K562 (cell line): Measurements from ENCODE around the gene ELOVL1. TPM values are rescaled to one million over a fixed set of nuclear protein-coding genes. Genes with fewer than 3 reads are reported as not detected.

Source experiments
- BACH1 ChIP-seq: fragments of 200-800 bp; sonication (Bioruptor generic); IDR thresholded peaks from 2 replicates; pipeline ENCODE4 v1.6.1; 2016; ENCODE audit warnings: missing genetic modification characterization, missing compliant biosample characterization
- BRD4 ChIP-seq: fragments of 200-600 bp; sonication (generic); IDR thresholded peaks from 2 replicates; pipeline ENCODE4 v1.6.1; 2017; ENCODE audit warnings: inconsistent platforms
- CHD4 ChIP-seq: fragments of 200-600 bp; sonication (generic); IDR thresholded peaks from 3 replicates; pipeline ENCODE4 v1.6.1; 2012; ENCODE audit warnings: low read depth, mild to moderate bottlenecking, mixed read lengths, low read length, inconsistent platforms; ENCODE audit not compliant: insufficient read depth, insufficient replicate concordance, poor library complexity, severe bottlenecking
- FOXA1 ChIP-seq: fragments of 450-650 bp; IDR thresholded peaks from 2 replicates; pipeline ENCODE4 v1.6.1; 2016; ENCODE audit warnings: mild to moderate bottlenecking, borderline replicate concordance
- FOXP1 ChIP-seq: sonication (generic); formaldehyde crosslinking; IDR thresholded peaks from 2 replicates; pipeline ENCODE4 v1.8.0; 2022; ENCODE audit warnings: mild to moderate bottlenecking, missing genetic modification reagents
- GATA2 ChIP-seq: sonication (generic); formaldehyde crosslinking; IDR thresholded peaks from 2 replicates; pipeline ENCODE4 v1.4.0; 2020; ENCODE audit warnings: mild to moderate bottlenecking, missing genetic modification reagents
- HDAC6 ChIP-seq: IDR thresholded peaks from 2 replicates; pipeline ENCODE4 v1.6.1; 2012; ENCODE audit warnings: low read depth, mild to moderate bottlenecking, control low read depth, inconsistent platforms, low read length, moderate library complexity
- HDGF ChIP-seq: fragments of 450-650 bp; IDR thresholded peaks from 2 replicates; pipeline ENCODE4 v1.6.1; 2016
- HEY1 ChIP-seq: fragments of 250-450 bp; sonication (Bioruptor Pico); IDR thresholded peaks from 2 replicates; pipeline ENCODE4 v1.5.0; 2020; ENCODE audit warnings: mild to moderate bottlenecking, moderate library complexity, borderline replicate concordance
- HLTF ChIP-seq: fragments of 450-650 bp; IDR thresholded peaks from 2 replicates; pipeline ENCODE4 v1.6.1; 2016
- MCM3 ChIP-seq: fragments of 450-650 bp; IDR thresholded peaks from 2 replicates; pipeline ENCODE4 v1.6.1; 2016
- MCM5 ChIP-seq: fragments of 450-650 bp; IDR thresholded peaks from 2 replicates; pipeline ENCODE4 v1.6.1; 2016; ENCODE audit warnings: low read depth
- MED1 ChIP-seq: sonication (generic); formaldehyde crosslinking; IDR thresholded peaks from 2 replicates; pipeline ENCODE4 v1.8.1; 2023; ENCODE audit warnings: missing genetic modification reagents, borderline replicate concordance
- NCOA1 ChIP-seq: fragments of 450-650 bp; IDR thresholded peaks from 2 replicates; pipeline ENCODE4 v1.6.1; 2016; ENCODE audit warnings: low read depth
- NFIX ChIP-seq: fragments of 250-450 bp; sonication (Bioruptor Pico); IDR thresholded peaks from 2 replicates; pipeline ENCODE4 v1.4.0; 2020; ENCODE audit warnings: low read depth, mild to moderate bottlenecking, moderate library complexity
- RBM15 ChIP-seq: fragments of 200-400 bp; formaldehyde crosslinking; IDR thresholded peaks from 2 replicates; pipeline ENCODE4 v1.6.1; 2018; ENCODE audit warnings: mild to moderate bottlenecking, low read length, moderate library complexity; ENCODE audit not compliant: insufficient read depth
- RFX7 ChIP-seq: fragments of 250-450 bp; sonication (Bioruptor Pico); IDR thresholded peaks from 2 replicates; pipeline ENCODE4 v1.5.1; 2021; ENCODE audit warnings: mild to moderate bottlenecking
- RUNX1 ChIP-seq: sonication (generic); IDR thresholded peaks from 2 replicates; pipeline ENCODE4 v1.6.1; 2016; ENCODE audit warnings: antibody characterized with exemption, low read depth
- SMARCB1 ChIP-seq: IDR thresholded peaks from 2 replicates; pipeline ENCODE4 v1.6.1; 2011; ENCODE audit warnings: improper control_type of control experiment, low read depth; ENCODE audit not compliant: insufficient read length
- SNRNP70 ChIP-seq: fragments of 200-400 bp; formaldehyde crosslinking; optimal IDR thresholded peaks from 2 replicates; pipeline ENCODE3; 2017; ENCODE audit warnings: low read depth, low read length
- TEAD4 ChIP-seq, 2 experiments: sonication (generic) in 1 of 2; formaldehyde crosslinking in 1 of 2; IDR thresholded peaks; 2 replicates each; pipeline versions ENCODE4 v1.6.1 to v1.8.0; 2012 to 2022; ENCODE audit warnings: borderline replicate concordance in 1 of 2, inconsistent platforms in 1 of 2, low read length in 1 of 2, mild to moderate bottlenecking in 1 of 2, missing genetic modification reagents in 1 of 2
- ZBED1 ChIP-seq: IDR thresholded peaks from 2 replicates; pipeline ENCODE4 v1.6.1; 2014
- ZBTB1 ChIP-seq: sonication (generic); formaldehyde crosslinking; IDR thresholded peaks from 2 replicates; pipeline ENCODE4 v1.8.1; 2023; ENCODE audit warnings: missing genetic modification reagents, low read depth, mild to moderate bottlenecking, borderline replicate concordance
- ZNF354B ChIP-seq: fragments of 250-450 bp; sonication (Bioruptor Pico); IDR thresholded peaks from 2 replicates; pipeline ENCODE4 v1.4.0; 2020
- ZNF57 ChIP-seq: fragments of 450-650 bp; formaldehyde crosslinking; IDR thresholded peaks from 2 replicates; pipeline ENCODE4 v1.4.0; 2020; ENCODE audit warnings: mild to moderate bottlenecking, moderate library complexity
- polyA plus RNA-seq, 8 experiments: library from polyadenylated mRNA; depleted of rRNA in 4 of 8; stranded (reverse) in 5 of 8; unstranded in 3 of 8; fragments of >200 nt; fragmentation: Nextera tagmentation in 2 of 8; fragmentation: Illumina TruSeq in 1 of 8; extraction: Ambion mirVana in 2 of 8; extraction: Trizol in 1 of 8; gene quantifications; 2 replicates each; pipeline versions ENCODE4 v1.2.1 to v1.2.3, GENCODE V29; 2011 to 2014; ENCODE audit warnings: inconsistent platforms in 1 of 8, missing spikeins in 1 of 8
- total RNA-seq, 7 experiments: library from RNA; depleted of rRNA in 6 of 7; stranded (reverse); fragments of >200 nt in 6 of 7; fragmentation: Illumina TruSeq in 2 of 7; extraction: Trizol in 2 of 7; gene quantifications; 2 replicates each; pipeline versions ENCODE4 v1.2.1 to v1.2.3, GENCODE V29; 2011 to 2021; ENCODE audit warnings: low replicate concordance in 1 of 7
- TF ChIP-seq, protein P1 (sequence below): fragments of 450-650 bp; formaldehyde crosslinking; IDR thresholded peaks from 2 replicates; pipeline ENCODE4 v1.4.0; 2020; ENCODE audit warnings: mild to moderate bottlenecking, moderate library complexity
- TF ChIP-seq, protein P2 (sequence below): fragments of 450-650 bp; conservative IDR thresholded peaks from 2 replicates; pipeline ENCODE4 v1.6.1; 2016; ENCODE audit warnings: missing genetic modification characterization, low read depth, mild to moderate bottlenecking, missing compliant biosample characterization, moderate library complexity
- TF ChIP-seq, protein P3 (sequence below): fragments of 250-450 bp; sonication (Bioruptor Pico); IDR thresholded peaks from 2 replicates; pipeline ENCODE4 v1.5.0; 2022; ENCODE audit warnings: mild to moderate bottlenecking

The ELOVL1 gene
- total and polyA plus RNA-seq, 9 of the 15 experiments (the other 6 are each of a cell fraction or from before 2014, with no cell fraction given): 51.0 to 157 (median 70.3) TPM

DNA sequence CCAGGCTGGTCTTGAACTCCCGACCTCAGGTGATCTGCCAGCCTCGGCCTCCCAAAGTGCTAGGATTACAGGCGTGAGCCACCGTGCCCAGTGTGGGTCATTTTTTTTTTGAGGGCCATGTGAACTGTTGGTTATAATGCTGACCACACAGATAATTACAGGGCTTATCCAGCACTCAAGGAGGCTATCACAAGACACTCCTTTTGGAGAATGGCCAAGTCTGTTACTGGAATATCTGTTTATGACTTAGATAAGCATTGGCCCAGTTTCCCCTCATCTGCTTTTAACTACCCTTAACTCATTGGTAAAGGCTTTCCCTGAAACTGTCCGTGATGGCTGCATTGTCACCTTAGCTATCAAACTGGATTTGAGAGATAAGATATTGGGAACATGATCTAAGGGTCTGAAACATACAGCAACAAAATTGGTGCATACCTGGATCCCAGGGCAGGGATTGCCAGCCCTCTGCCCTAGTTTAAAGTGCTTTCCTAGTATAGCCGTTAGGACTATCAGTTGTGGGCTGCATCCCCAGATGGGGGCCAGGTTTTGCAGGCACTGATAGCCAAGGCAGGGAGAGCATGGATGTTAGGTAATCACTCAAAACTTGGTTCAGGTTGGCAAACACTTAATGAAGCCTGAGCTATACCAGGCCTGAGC is 37.5 kb upstream of the ELOVL1 start (continued):
- TF ChIP-seq, protein P1, sequence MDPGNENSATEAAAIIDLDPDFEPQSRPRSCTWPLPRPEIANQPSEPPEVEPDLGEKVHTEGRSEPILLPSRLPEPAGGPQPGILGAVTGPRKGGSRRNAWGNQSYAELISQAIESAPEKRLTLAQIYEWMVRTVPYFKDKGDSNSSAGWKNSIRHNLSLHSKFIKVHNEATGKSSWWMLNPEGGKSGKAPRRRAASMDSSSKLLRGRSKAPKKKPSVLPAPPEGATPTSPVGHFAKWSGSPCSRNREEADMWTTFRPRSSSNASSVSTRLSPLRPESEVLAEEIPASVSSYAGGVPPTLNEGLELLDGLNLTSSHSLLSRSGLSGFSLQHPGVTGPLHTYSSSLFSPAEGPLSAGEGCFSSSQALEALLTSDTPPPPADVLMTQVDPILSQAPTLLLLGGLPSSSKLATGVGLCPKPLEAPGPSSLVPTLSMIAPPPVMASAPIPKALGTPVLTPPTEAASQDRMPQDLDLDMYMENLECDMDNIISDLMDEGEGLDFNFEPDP (CRISPR knock-in tag): no peak
- TF ChIP-seq BRD4 (no peak), RUNX1 (no peak; the same call in 1 of the 2 replicates), RFX7 (CRISPR knock-in tag) (no peak), NFIX (CRISPR knock-in tag) (no peak), ZNF57 (CRISPR knock-in tag) (no peak), RBM15 (no peak), BACH1 (tag) (no peak), SNRNP70 (no peak), MCM5 (no peak), ZNF354B (CRISPR knock-in tag) (no peak), MCM3 (no peak), MED1 (CRISPR knock-in tag) (no peak), GATA2 (CRISPR knock-in tag) (peak; percentile 41; the same call in 1 of the 2 replicates), FOXP1 (CRISPR knock-in tag) (no peak), CHD4 (no peak), HEY1 (CRISPR knock-in tag) (peak; percentile 3; the same call in 1 of the 2 replicates), ZBTB1 (no peak), ZBED1 (no peak), NCOA1 (peak; percentile 74), SMARCB1 (peak; percentile 41), HDGF (no peak), FOXA1 (no peak), HLTF (no peak), TEAD4 (IDR thresholded peaks at IDR 0.05; ENCODE audit: low read length) (peak; percentile 91), TEAD4 (CRISPR knock-in tag; IDR thresholded peaks at IDR 0.05; ENCODE audit: borderline replicate concordance) (no peak), HDAC6 (no peak)
- TF ChIP-seq, protein P2, sequence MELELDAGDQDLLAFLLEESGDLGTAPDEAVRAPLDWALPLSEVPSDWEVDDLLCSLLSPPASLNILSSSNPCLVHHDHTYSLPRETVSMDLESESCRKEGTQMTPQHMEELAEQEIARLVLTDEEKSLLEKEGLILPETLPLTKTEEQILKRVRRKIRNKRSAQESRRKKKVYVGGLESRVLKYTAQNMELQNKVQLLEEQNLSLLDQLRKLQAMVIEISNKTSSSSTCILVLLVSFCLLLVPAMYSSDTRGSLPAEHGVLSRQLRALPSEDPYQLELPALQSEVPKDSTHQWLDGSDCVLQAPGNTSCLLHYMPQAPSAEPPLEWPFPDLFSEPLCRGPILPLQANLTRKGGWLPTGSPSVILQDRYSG (tag): no peak
- TF ChIP-seq, protein P3, sequence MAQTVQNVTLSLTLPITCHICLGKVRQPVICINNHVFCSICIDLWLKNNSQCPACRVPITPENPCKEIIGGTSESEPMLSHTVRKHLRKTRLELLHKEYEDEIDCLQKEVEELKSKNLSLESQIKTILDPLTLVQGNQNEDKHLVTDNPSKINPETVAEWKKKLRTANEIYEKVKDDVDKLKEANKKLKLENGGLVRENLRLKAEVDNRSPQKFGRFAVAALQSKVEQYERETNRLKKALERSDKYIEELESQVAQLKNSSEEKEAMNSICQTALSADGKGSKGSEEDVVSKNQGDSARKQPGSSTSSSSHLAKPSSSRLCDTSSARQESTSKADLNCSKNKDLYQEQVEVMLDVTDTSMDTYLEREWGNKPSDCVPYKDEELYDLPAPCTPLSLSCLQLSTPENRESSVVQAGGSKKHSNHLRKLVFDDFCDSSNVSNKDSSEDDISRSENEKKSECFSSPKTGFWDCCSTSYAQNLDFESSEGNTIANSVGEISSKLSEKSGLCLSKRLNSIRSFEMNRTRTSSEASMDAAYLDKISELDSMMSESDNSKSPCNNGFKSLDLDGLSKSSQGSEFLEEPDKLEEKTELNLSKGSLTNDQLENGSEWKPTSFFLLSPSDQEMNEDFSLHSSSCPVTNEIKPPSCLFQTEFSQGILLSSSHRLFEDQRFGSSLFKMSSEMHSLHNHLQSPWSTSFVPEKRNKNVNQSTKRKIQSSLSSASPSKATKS (CRISPR knock-in tag): no peak
